GM18499 (cell line): ENCODE data around the gene VIPR1.

Experiments used
- ATAC-seq: cut with Tn5 transposase; IDR thresholded peaks from one replicate; pipeline ENCODE4 v1.9.1; 2021; ENCODE audit warnings: moderate number of reproducible peaks; ENCODE audit not compliant: insufficient read depth, unreplicated experiment

Gene VIPR1

GRCh38 chr3:42509111-42509510, 6.7 kb downstream of the VIPR1 start:
- no peak for ATAC-seq

- ATAC-seq = no peak
Measured at GRCh38 chr3:42510325-42510724, 7.9 kb downstream of the VIPR1 start.

GRCh38 chr3:42511201-42511600, 8.8 kb downstream of the VIPR1 start:
- no peak for ATAC-seq

- ATAC-seq = no peak
Measured at GRCh38 chr3:42511736-42512135, 9.3 kb downstream of the VIPR1 start.

GRCh38 chr3:42513121-42513520, 10.7 kb downstream of the VIPR1 start:
- no peak for ATAC-seq

GRCh38 chr3:42513521-42513920, 11.1 kb downstream of the VIPR1 start:
- no peak for ATAC-seq

GRCh38 chr3:42514876-42515275, 12.4 kb downstream of the VIPR1 start:
- ATAC-seq = no peak

GRCh38 chr3:42515391-42515916, 13.0 kb downstream of the VIPR1 start:
- ATAC-seq = no peak

- no peak for ATAC-seq
Measured at GRCh38 chr3:42515976-42516375, 13.5 kb downstream of the VIPR1 start.

GRCh38 chr3:42516443-42516842, 14.0 kb downstream of the VIPR1 start:
- ATAC-seq = no peak

- no peak for ATAC-seq
Measured at GRCh38 chr3:42517117-42517516, 14.7 kb downstream of the VIPR1 start.

- ATAC-seq = no peak
Measured at GRCh38 chr3:42518800-42519567, 16.5 kb downstream of the VIPR1 start.

- ATAC-seq = no peak
Measured at GRCh38 chr3:42519568-42519962, 17.1 kb downstream of the VIPR1 start.

- ATAC-seq = no peak
Measured at GRCh38 chr3:42520336-42520735, 17.9 kb downstream of the VIPR1 start.

GRCh38 chr3:42520906-42521305, 18.5 kb downstream of the VIPR1 start:
- ATAC-seq = no peak

GRCh38 chr3:42524751-42525150, 22.3 kb downstream of the VIPR1 start:
- no peak for ATAC-seq

GRCh38 chr3:42525212-42525611, 22.8 kb downstream of the VIPR1 start:
- ATAC-seq = no peak

- no peak for ATAC-seq
Measured at GRCh38 chr3:42525736-42526345, 23.4 kb downstream of the VIPR1 start.

- ATAC-seq = no peak
Measured at GRCh38 chr3:42526616-42527367, 24.3 kb downstream of the VIPR1 start.

- no peak for ATAC-seq
Measured at GRCh38 chr3:42527368-42527917, 25.0 kb downstream of the VIPR1 start.

- no peak for ATAC-seq
Measured at GRCh38 chr3:42529468-42529867, 27.0 kb downstream of the VIPR1 start.
